Measurements from ENCODE around the gene WDR90. TPM values are rescaled to one million over a fixed set of nuclear protein-coding genes. Genes with fewer than 3 reads are reported as not detected.

Gene WDR90
- total RNA-seq, 4 donors from 2014 or later, result 26.9 to 83.7 (median 54.1) TPM

GRCh38 chr16:675884-676564 lies 26.9 kb downstream of the WDR90 start:
- Histone ChIP-seq H3K27me3 (no peaks in the 10 kb centered on the region), H3K27ac (peak overlapping the region in 2 of 4 donors; percentile 17 to 48), H3K9me3 (no peaks in the 10 kb centered on the region), H3K36me3 (peaks cover 0 to 38% (median 0%) of the 10 kb centered on the region in 3 donors), H3K4me3 (peak overlapping the region in 2 of 4 donors; percentile 15 to 33), H3K4me1 (peaks cover 0 to 36% (median 19%) of the 10 kb centered on the region in 4 donors)
- no peak for DNase-seq (ENCODE audit: low spot score in 2 of 2)
- TF ChIP-seq POLR2A (IDR thresholded peaks at IDR 0.05), result no peak
- no peak for TF ChIP-seq CTCF (IDR thresholded peaks at IDR 0.05)
- no peak for TF ChIP-seq EP300 (IDR thresholded peaks at IDR 0.05)
- 17 to 28% methylated on average over 14 to 18 of the region's 25 CpGs for WGBS, 2 donors

- WGBS, 2 donors, result 79 to 86% methylated on average over 18 to 20 of the region's 21 CpGs
- Histone ChIP-seq H3K4me1 (peaks cover 0 to 41% (median 24%) of the 10 kb centered on the region in 4 donors), H3K36me3 (peaks cover 0 to 37% (median 0%) of the 10 kb centered on the region in 3 donors), H3K9me3 (no peaks in the 10 kb centered on the region), H3K4me3 (no peak overlapping the region), H3K27me3 (no peaks in the 10 kb centered on the region), H3K27ac (no peak overlapping the region)
- DNase-seq (ENCODE audit: low spot score in 2 of 2), result no peak
- TF ChIP-seq EP300 (IDR thresholded peaks at IDR 0.05) (no peak), CTCF (IDR thresholded peaks at IDR 0.05) (no peak), POLR2A (IDR thresholded peaks at IDR 0.05) (no peak)
These were observed 27.4 kb downstream of the WDR90 start for GRCh38 chr16:676565-676902.

GRCh38 chr16:676913-677312 lies 27.7 kb downstream of the WDR90 start:
- no peak for DNase-seq (ENCODE audit: low spot score in 2 of 2)
- H3K4me3 ChIP-seq, result no peak overlapping the region
- TF ChIP-seq POLR2A (IDR thresholded peaks at IDR 0.05), result no peak
- TF ChIP-seq CTCF (IDR thresholded peaks at IDR 0.05), result no peak
- TF ChIP-seq EP300 (IDR thresholded peaks at IDR 0.05), result no peak
- 73 to 82% methylated on average over 18 to 21 of the region's 23 CpGs for WGBS, 2 donors
- H3K27ac ChIP-seq, result no peak overlapping the region
- H3K36me3 ChIP-seq, result peaks cover 0 to 37% (median 3%) of the 10 kb centered on the region in 3 donors
- no peaks in the 10 kb centered on the region for H3K9me3 ChIP-seq
- H3K4me1 ChIP-seq, result peaks cover 0 to 45% (median 28%) of the 10 kb centered on the region in 4 donors
- H3K27me3 ChIP-seq, result no peaks in the 10 kb centered on the region

- TF ChIP-seq EP300 (IDR thresholded peaks at IDR 0.05) (no peak), CTCF (IDR thresholded peaks at IDR 0.05) (no peak), POLR2A (IDR thresholded peaks at IDR 0.05) (no peak)
- H3K36me3 ChIP-seq, result peaks cover 0 to 37% (median 9%) of the 10 kb centered on the region in 3 donors
- H3K27me3 ChIP-seq, result no peaks in the 10 kb centered on the region
- H3K9me3 ChIP-seq, result no peaks in the 10 kb centered on the region
- WGBS, 2 donors, result 58 to 62% methylated on average over 30 to 42 of the region's 57 CpGs
- no peak for DNase-seq (ENCODE audit: low spot score in 2 of 2)
- no peak overlapping the region for H3K4me3 ChIP-seq
- no peak overlapping the region for H3K27ac ChIP-seq
- H3K4me1 ChIP-seq, result peaks cover 0 to 51% (median 32%) of the 10 kb centered on the region in 4 donors
These were observed 28.4 kb downstream of the WDR90 start for GRCh38 chr16:677316-678190.
